Peyer's patch (tissue), 4 donors: ENCODE results near the gene USF1.

ENCODE experiments used
- CTCF ChIP-seq, 6 experiments: fragments of 450-650 bp in 4 of 6; fragments of 200-600 bp in 2 of 6; sonication (generic) in 1 of 6; IDR thresholded peaks; one replicate each; pipeline ENCODE4 v1.5.1; 2017 to 2019; ENCODE audit warnings: antibody characterized with exemption in 6 of 6, mild to moderate bottlenecking in 3 of 6, moderate library complexity in 1 of 6
- POLR2A ChIP-seq, 2 donors: fragments of 450-650 bp; IDR thresholded peaks; one replicate each; pipeline ENCODE4 v1.5.1; 2017; ENCODE audit warnings: antibody characterized with exemption in 2 of 2, mild to moderate bottlenecking in 2 of 2, moderate library complexity in 2 of 2

GRCh38 chr1:161081519-161081918 is 35.7 kb upstream of the USF1 start:
- TF ChIP-seq POLR2A (IDR thresholded peaks at IDR 0.05): no peak
- no peak for TF ChIP-seq CTCF (IDR thresholded peaks at IDR 0.05)
